ENCODE results near the gene SLX9.

Gene SLX9

DNA sequence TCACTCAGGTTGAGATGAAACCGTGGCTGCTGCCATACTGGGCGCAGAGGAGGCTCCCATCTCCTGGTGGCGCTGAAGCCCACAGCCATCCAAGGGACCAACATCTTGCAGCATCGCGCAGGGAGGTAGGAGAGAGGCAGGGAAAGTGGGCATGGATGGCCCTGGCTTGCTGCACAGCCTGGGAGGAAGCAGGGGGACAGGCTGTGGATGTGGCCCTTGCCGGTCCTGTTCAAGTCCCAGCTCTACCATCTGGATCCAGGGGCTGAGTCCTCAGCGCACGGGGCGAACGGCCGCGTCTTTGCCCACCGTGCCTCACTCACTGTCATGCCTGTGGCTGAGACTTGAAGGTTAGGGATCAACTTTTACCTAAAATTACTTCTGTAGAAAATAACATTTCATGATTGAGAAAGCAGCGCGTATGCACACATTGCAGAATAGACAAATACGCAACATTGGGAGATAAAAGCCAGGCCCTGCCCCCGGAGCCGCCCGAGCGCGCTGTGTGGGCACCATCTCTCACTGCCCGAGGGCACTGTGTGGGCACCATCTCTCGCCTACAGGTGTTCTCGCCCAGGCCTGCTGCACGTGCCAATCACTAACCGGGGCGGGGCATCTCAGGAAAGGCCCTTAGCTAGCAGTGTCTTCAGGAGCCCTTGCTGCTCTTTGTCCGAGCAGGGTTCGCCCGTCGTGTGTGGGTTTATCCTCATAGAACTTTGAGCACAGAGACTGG is 11.5 kb downstream of the SLX9 start:
- Histone ChIP-seq H2AFZ (ENCODE audit: low read depth, low read length) (no peak overlapping the region), H3K9me3 (ENCODE audit: insufficient read depth, low read length, severe bottlenecking) (no peaks in the 10 kb centered on the region), H3K36me3 (ENCODE audit: insufficient read depth, low read length) (peaks cover 91% of the 10 kb centered on the region), H3K27ac (ENCODE audit: low read length) (no peak overlapping the region), H3K4me3 (ENCODE audit: low read depth in 1 of 2, low read length in 2 of 2) (no peak overlapping the region), H3K27me3 (ENCODE audit: insufficient read depth, low read length, poor library complexity) (no peaks in the 10 kb centered on the region), H3K9ac (ENCODE audit: low read depth, low read length) (no peak overlapping the region), H3K79me2 (ENCODE audit: insufficient read depth, low read length) (peaks cover 94% of the 10 kb centered on the region), H3K4me2 (ENCODE audit: insufficient read depth, low read length) (no peak overlapping the region), H4K20me1 (ENCODE audit: insufficient read depth, low read length) (peaks cover 92% of the 10 kb centered on the region), H3K4me1 (ENCODE audit: insufficient read depth, low read length) (no peaks in the 10 kb centered on the region)
- DNase-seq (no peak), ATAC-seq (ENCODE audit: insufficient read depth, low read depth) (no peak)
- TF ChIP-seq EZH2 (IDR thresholded peaks at IDR 0.05; ENCODE audit: borderline replicate concordance, low read depth, low read length, severe bottlenecking), result no peak
- TF ChIP-seq CTCF (IDR thresholded peaks at IDR 0.05; ENCODE audit: borderline replicate concordance, extremely low read depth, low read length, poor library complexity, severe bottlenecking), result no peak

GRCh38 chr21:44952116-44952928 is 12.5 kb downstream of the SLX9 start:
- DNase-seq, result no peak
- Histone ChIP-seq H3K4me2 (ENCODE audit: insufficient read depth, low read length) (no peak overlapping the region), H3K27me3 (ENCODE audit: insufficient read depth, low read length, poor library complexity) (no peaks in the 10 kb centered on the region), H3K4me1 (ENCODE audit: insufficient read depth, low read length) (no peaks in the 10 kb centered on the region), H3K27ac (ENCODE audit: low read length) (no peak overlapping the region), H3K9me3 (ENCODE audit: insufficient read depth, low read length, severe bottlenecking) (no peaks in the 10 kb centered on the region), H4K20me1 (ENCODE audit: insufficient read depth, low read length) (peaks cover 92% of the 10 kb centered on the region), H3K4me3 (ENCODE audit: low read depth in 1 of 2, low read length in 2 of 2) (no peak overlapping the region), H3K9ac (ENCODE audit: low read depth, low read length) (no peak overlapping the region), H3K79me2 (ENCODE audit: insufficient read depth, low read length) (peaks cover 94% of the 10 kb centered on the region), H3K36me3 (ENCODE audit: insufficient read depth, low read length) (peaks cover 91% of the 10 kb centered on the region), H2AFZ (ENCODE audit: low read depth, low read length) (no peak overlapping the region)
- no peak for TF ChIP-seq CTCF (IDR thresholded peaks at IDR 0.05; ENCODE audit: borderline replicate concordance, extremely low read depth, low read length, poor library complexity, severe bottlenecking)
- no peak for TF ChIP-seq EZH2 (IDR thresholded peaks at IDR 0.05; ENCODE audit: borderline replicate concordance, low read depth, low read length, severe bottlenecking)
- ATAC-seq (ENCODE audit: insufficient read depth, low read depth), result no peak

GRCh38 chr21:44952929-44953627 is 13.2 kb downstream of the SLX9 start:
- H3K79me2 ChIP-seq (ENCODE audit: insufficient read depth, low read length), result peaks cover 93% of the 10 kb centered on the region

More at GRCh38 chr21:44952929-44953627, 13.2 kb downstream of the SLX9 start:
- no peaks in the 10 kb centered on the region for H3K9me3 ChIP-seq (ENCODE audit: insufficient read depth, low read length, severe bottlenecking)
- H2AFZ ChIP-seq (ENCODE audit: low read depth, low read length), result no peak overlapping the region
- no peaks in the 10 kb centered on the region for H3K4me1 ChIP-seq (ENCODE audit: insufficient read depth, low read length)
- no peak overlapping the region for H3K4me2 ChIP-seq (ENCODE audit: insufficient read depth, low read length)
- H3K27ac ChIP-seq (ENCODE audit: low read length), result no peak overlapping the region
- ATAC-seq (ENCODE audit: insufficient read depth, low read depth) (no peak), DNase-seq (no peak)
- H4K20me1 ChIP-seq (ENCODE audit: insufficient read depth, low read length), result peaks cover 92% of the 10 kb centered on the region
- no peak for TF ChIP-seq EZH2 (IDR thresholded peaks at IDR 0.05; ENCODE audit: borderline replicate concordance, low read depth, low read length, severe bottlenecking)
- TF ChIP-seq CTCF (IDR thresholded peaks at IDR 0.05; ENCODE audit: borderline replicate concordance, extremely low read depth, low read length, poor library complexity, severe bottlenecking), result no peak
- no peak overlapping the region for H3K9ac ChIP-seq (ENCODE audit: low read depth, low read length)
- no peak overlapping the region for H3K4me3 ChIP-seq (ENCODE audit: low read depth in 1 of 2, low read length in 2 of 2)
- no peaks in the 10 kb centered on the region for H3K27me3 ChIP-seq (ENCODE audit: insufficient read depth, low read length, poor library complexity)
- H3K36me3 ChIP-seq (ENCODE audit: insufficient read depth, low read length), result peaks cover 93% of the 10 kb centered on the region

Measured in DND-41 (cell line).